Measurements from ENCODE around the gene PTGER3.
A peak's percentile ranks its signal among the peaks of the same experiment; 100 is the strongest.

PTGER3 gene

DNA sequence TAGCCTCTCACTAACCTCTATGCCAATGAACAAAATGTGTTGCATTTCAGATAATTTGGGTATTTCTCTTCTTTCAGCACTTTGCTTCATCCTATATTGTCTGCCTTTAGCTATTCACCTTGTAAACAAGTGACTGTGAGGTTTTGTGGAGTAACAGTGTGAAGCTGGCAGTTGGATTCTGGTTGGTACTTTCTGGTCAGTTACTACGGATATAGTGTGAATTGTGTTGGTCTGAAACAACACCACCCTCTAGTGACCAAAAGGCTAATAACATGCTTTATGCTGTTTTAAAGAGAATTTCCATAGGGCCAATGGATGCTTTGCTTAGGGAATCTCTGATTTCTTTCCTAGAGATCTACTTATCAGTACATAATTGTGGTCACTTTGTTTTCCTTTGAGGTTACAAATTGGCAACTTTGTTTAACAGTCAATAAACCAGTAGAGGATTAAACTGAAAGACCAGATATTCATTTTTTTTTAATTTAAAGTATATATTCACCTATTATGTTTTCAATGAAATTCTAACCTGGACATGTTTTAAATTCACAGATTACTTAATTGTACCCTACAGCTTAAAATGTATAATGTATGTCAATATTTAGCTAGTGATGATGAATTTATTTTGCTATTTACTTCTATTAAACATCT is 2.5 kb upstream of the PTGER3 start:
- H3K27me3 ChIP-seq (ENCODE audit: control insufficient read depth in 1 of 2, insufficient read depth in 1 of 2, low read length in 2 of 2), result peaks cover 0 to 24% of the 10 kb centered on the region in 2 experiments

GRCh38 chr1:71046891-71047634 is 553 bp downstream of the PTGER3 start:
- Histone ChIP-seq H3K9ac (ENCODE audit: low read length) (peak overlapping the region; percentile 82), H2AK5ac (ENCODE audit: low read length, severe bottlenecking) (no peak overlapping the region), H4K8ac (ENCODE audit: low read length) (no peak overlapping the region), H2BK120ac (ENCODE audit: low read depth, low read length) (no peak overlapping the region), H2AFZ (ENCODE audit: low read depth, low read length) (peak overlapping the region; percentile 57), H3K14ac (ENCODE audit: low read length in 2 of 2) (peak overlapping the region in 1 of 2 experiments; percentile 36), H3K27ac (ENCODE audit: low read length, poor library complexity, severe bottlenecking) (no peak overlapping the region), H2BK5ac (ENCODE audit: low read depth, low read length, poor library complexity, severe bottlenecking) (no peak overlapping the region), H4K91ac (ENCODE audit: low read length) (no peak overlapping the region), H3K18ac (ENCODE audit: low read depth in 1 of 2, low read length in 2 of 2) (peak overlapping the region in 1 of 2 experiments; percentile 1), H3K23ac (ENCODE audit: low read length in 2 of 2) (peak overlapping the region; percentile 0 to 51), H3K79me1 (replicated peaks; ENCODE audit: low read length, poor library complexity, severe bottlenecking) (no peaks in the 10 kb centered on the region), H3K4me1 (ENCODE audit: control insufficient read depth, insufficient read depth, low read depth, low read length) (peaks cover 13% of the 10 kb centered on the region), H2BK15ac (ENCODE audit: low read depth, poor library complexity, severe bottlenecking) (no peak overlapping the region), H2BK12ac (ENCODE audit: low read length in 2 of 2) (no peak overlapping the region), H3K4me2 (ENCODE audit: low read length, poor library complexity, severe bottlenecking) (peak overlapping the region; percentile 98), H3K36me3 (ENCODE audit: control insufficient read depth in 1 of 2, insufficient read depth in 2 of 2, low read depth in 1 of 2, low read length in 2 of 2) (no peaks in the 10 kb centered on the region), H3K4ac (ENCODE audit: low read depth in 1 of 2, low read length in 2 of 2) (no peak overlapping the region), H3K9me3 (ENCODE audit: control insufficient read depth, low read length) (no peaks in the 10 kb centered on the region), H3K4me3 (ENCODE audit: insufficient read depth in 1 of 2, low read depth in 1 of 2, low read length in 2 of 2) (peak overlapping the region; percentile 62 to 88), H3K27me3 (ENCODE audit: control insufficient read depth in 1 of 2, insufficient read depth in 1 of 2, low read length in 2 of 2) (peaks cover 0 to 24% of the 10 kb centered on the region in 2 experiments)
- DNase-seq, result no peak
- WGBS, result 41% methylated on average over 49 of the region's 73 CpGs

More for the DNA sequence above, 2.5 kb upstream of the PTGER3 start:
- H3K4me2 ChIP-seq (ENCODE audit: low read length, poor library complexity, severe bottlenecking), result no peak overlapping the region
- H3K9me3 ChIP-seq (ENCODE audit: control insufficient read depth, low read length), result no peaks in the 10 kb centered on the region
- H3K23ac ChIP-seq (ENCODE audit: low read length in 2 of 2), result no peak overlapping the region
- H2AK5ac ChIP-seq (ENCODE audit: low read length, severe bottlenecking), result no peak overlapping the region
- no peak overlapping the region for H3K14ac ChIP-seq (ENCODE audit: low read length in 2 of 2)
- H3K36me3 ChIP-seq (ENCODE audit: control insufficient read depth in 1 of 2, insufficient read depth in 2 of 2, low read depth in 1 of 2, low read length in 2 of 2), result peaks cover 0 to 7% of the 10 kb centered on the region in 2 experiments
- H2BK12ac ChIP-seq (ENCODE audit: low read length in 2 of 2), result no peak overlapping the region
- no peak overlapping the region for H3K18ac ChIP-seq (ENCODE audit: low read depth in 1 of 2, low read length in 2 of 2)
- H4K8ac ChIP-seq (ENCODE audit: low read length), result no peak overlapping the region
- no peak overlapping the region for H2BK5ac ChIP-seq (ENCODE audit: low read depth, low read length, poor library complexity, severe bottlenecking)
- DNase-seq, result peak; percentile 76
- H4K91ac ChIP-seq (ENCODE audit: low read length), result no peak overlapping the region
- WGBS, result 0% methylated on average over 1 of the region's 1 CpG
- no peaks in the 10 kb centered on the region for H3K79me1 ChIP-seq (replicated peaks; ENCODE audit: low read length, poor library complexity, severe bottlenecking)
- no peak overlapping the region for H2BK15ac ChIP-seq (ENCODE audit: low read depth, poor library complexity, severe bottlenecking)
- H2BK120ac ChIP-seq (ENCODE audit: low read depth, low read length), result no peak overlapping the region
- no peak overlapping the region for H3K9ac ChIP-seq (ENCODE audit: low read length)
- no peak overlapping the region for H3K4me3 ChIP-seq (ENCODE audit: insufficient read depth in 1 of 2, low read depth in 1 of 2, low read length in 2 of 2)
- H3K4me1 ChIP-seq (ENCODE audit: control insufficient read depth, insufficient read depth, low read depth, low read length), result peaks cover 13% of the 10 kb centered on the region
- no peak overlapping the region for H3K4ac ChIP-seq (ENCODE audit: low read depth in 1 of 2, low read length in 2 of 2)
- no peak overlapping the region for H2AFZ ChIP-seq (ENCODE audit: low read depth, low read length)
- H3K27ac ChIP-seq (ENCODE audit: low read length, poor library complexity, severe bottlenecking), result no peak overlapping the region

GRCh38 chr1:71045463-71046028 is 2.1 kb downstream of the PTGER3 start:
- H3K4me2 ChIP-seq (ENCODE audit: low read length, poor library complexity, severe bottlenecking), result no peak overlapping the region
- no peak overlapping the region for H3K4ac ChIP-seq (ENCODE audit: low read depth in 1 of 2, low read length in 2 of 2)
- H2AFZ ChIP-seq (ENCODE audit: low read depth, low read length), result no peak overlapping the region
- no peak overlapping the region for H2BK15ac ChIP-seq (ENCODE audit: low read depth, poor library complexity, severe bottlenecking)
- H3K4me3 ChIP-seq (ENCODE audit: insufficient read depth in 1 of 2, low read depth in 1 of 2, low read length in 2 of 2), result peak overlapping the region in 1 of 2 experiments; percentile 78
- no peak overlapping the region for H3K27ac ChIP-seq (ENCODE audit: low read length, poor library complexity, severe bottlenecking)
- H3K36me3 ChIP-seq (ENCODE audit: control insufficient read depth in 1 of 2, insufficient read depth in 2 of 2, low read depth in 1 of 2, low read length in 2 of 2), result peaks cover 0 to 4% of the 10 kb centered on the region in 2 experiments
- no peak overlapping the region for H3K23ac ChIP-seq (ENCODE audit: low read length in 2 of 2)
- H2BK5ac ChIP-seq (ENCODE audit: low read depth, low read length, poor library complexity, severe bottlenecking), result no peak overlapping the region
- peaks cover 13% of the 10 kb centered on the region for H3K4me1 ChIP-seq (ENCODE audit: control insufficient read depth, insufficient read depth, low read depth, low read length)
- H2BK120ac ChIP-seq (ENCODE audit: low read depth, low read length), result no peak overlapping the region
- peak overlapping the region; percentile 55 for H4K91ac ChIP-seq (ENCODE audit: low read length)
- H3K79me1 ChIP-seq (replicated peaks; ENCODE audit: low read length, poor library complexity, severe bottlenecking), result no peaks in the 10 kb centered on the region
- H3K14ac ChIP-seq (ENCODE audit: low read length in 2 of 2), result no peak overlapping the region
- H3K18ac ChIP-seq (ENCODE audit: low read depth in 1 of 2, low read length in 2 of 2), result no peak overlapping the region
- no peak for DNase-seq
- peaks cover 0 to 24% of the 10 kb centered on the region in 2 experiments for H3K27me3 ChIP-seq (ENCODE audit: control insufficient read depth in 1 of 2, insufficient read depth in 1 of 2, low read length in 2 of 2)
- no peak overlapping the region for H2AK5ac ChIP-seq (ENCODE audit: low read length, severe bottlenecking)
- no peak overlapping the region for H2BK12ac ChIP-seq (ENCODE audit: low read length in 2 of 2)
- H4K8ac ChIP-seq (ENCODE audit: low read length), result no peak overlapping the region
- H3K9ac ChIP-seq (ENCODE audit: low read length), result peak overlapping the region; percentile 47
- 88% methylated on average over 8 of the region's 16 CpGs for WGBS
- no peaks in the 10 kb centered on the region for H3K9me3 ChIP-seq (ENCODE audit: control insufficient read depth, low read length)

GRCh38 chr1:71044833-71045232 is 2.8 kb downstream of the PTGER3 start:
- Histone ChIP-seq H3K27ac (ENCODE audit: low read length, poor library complexity, severe bottlenecking) (no peak overlapping the region), H3K27me3 (ENCODE audit: control insufficient read depth in 1 of 2, insufficient read depth in 1 of 2, low read length in 2 of 2) (peaks cover 0 to 24% of the 10 kb centered on the region in 2 experiments), H3K4me3 (ENCODE audit: insufficient read depth in 1 of 2, low read depth in 1 of 2, low read length in 2 of 2) (peak overlapping the region in 1 of 2 experiments; percentile 78), H3K4ac (ENCODE audit: low read depth in 1 of 2, low read length in 2 of 2) (no peak overlapping the region), H3K14ac (ENCODE audit: low read length in 2 of 2) (no peak overlapping the region), H4K91ac (ENCODE audit: low read length) (no peak overlapping the region), H2BK15ac (ENCODE audit: low read depth, poor library complexity, severe bottlenecking) (no peak overlapping the region), H2BK120ac (ENCODE audit: low read depth, low read length) (no peak overlapping the region), H3K18ac (ENCODE audit: low read depth in 1 of 2, low read length in 2 of 2) (no peak overlapping the region), H3K36me3 (ENCODE audit: control insufficient read depth in 1 of 2, insufficient read depth in 2 of 2, low read depth in 1 of 2, low read length in 2 of 2) (peaks cover 0 to 6% of the 10 kb centered on the region in 2 experiments), H2AK5ac (ENCODE audit: low read length, severe bottlenecking) (no peak overlapping the region), H4K8ac (ENCODE audit: low read length) (no peak overlapping the region), H3K9ac (ENCODE audit: low read length) (peak overlapping the region; percentile 47), H2BK5ac (ENCODE audit: low read depth, low read length, poor library complexity, severe bottlenecking) (no peak overlapping the region), H2BK12ac (ENCODE audit: low read length in 2 of 2) (no peak overlapping the region), H3K79me1 (replicated peaks; ENCODE audit: low read length, poor library complexity, severe bottlenecking) (no peaks in the 10 kb centered on the region), H3K4me1 (ENCODE audit: control insufficient read depth, insufficient read depth, low read depth, low read length) (peaks cover 13% of the 10 kb centered on the region), H3K9me3 (ENCODE audit: control insufficient read depth, low read length) (no peaks in the 10 kb centered on the region), H3K4me2 (ENCODE audit: low read length, poor library complexity, severe bottlenecking) (no peak overlapping the region), H2AFZ (ENCODE audit: low read depth, low read length) (no peak overlapping the region), H3K23ac (ENCODE audit: low read length in 2 of 2) (no peak overlapping the region)
- DNase-seq, result no peak
- WGBS, result 75% methylated on average over 1 of the region's 1 CpG

All from mesenchymal stem cell (in vitro differentiated cells and primary cell).